NCI-H510A (cell line): Measurements from ENCODE around the gene LARGE1.

Experiments used
- DNase-seq: peaks from one replicate; lab custom pipeline; 2025; lab: John Stamatoyannopoulos, UW

LARGE1 gene

DNA sequence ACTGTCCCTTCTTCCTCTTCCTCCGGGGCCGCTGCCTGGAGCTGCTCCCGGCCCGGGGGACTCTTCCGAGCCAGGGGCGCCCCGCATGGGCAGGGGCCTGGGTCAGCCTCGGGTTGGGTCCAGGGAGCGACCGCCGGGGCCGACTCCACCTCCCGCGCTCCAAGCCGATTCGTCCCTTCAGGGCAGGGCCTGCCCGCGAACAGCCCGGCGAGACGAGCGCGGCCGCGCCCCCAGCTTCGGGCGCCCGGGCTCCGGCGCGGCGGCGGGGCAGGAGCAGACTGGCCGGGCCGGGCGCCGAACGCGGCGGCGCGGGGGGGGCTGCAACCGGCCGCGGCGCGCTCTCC, at the start of gene LARGE1:
TSS of gene LARGE1 (minus strand) at position 280 of the 344 bp plus-strand sequence.
- DNase-seq: no peak

DNA sequence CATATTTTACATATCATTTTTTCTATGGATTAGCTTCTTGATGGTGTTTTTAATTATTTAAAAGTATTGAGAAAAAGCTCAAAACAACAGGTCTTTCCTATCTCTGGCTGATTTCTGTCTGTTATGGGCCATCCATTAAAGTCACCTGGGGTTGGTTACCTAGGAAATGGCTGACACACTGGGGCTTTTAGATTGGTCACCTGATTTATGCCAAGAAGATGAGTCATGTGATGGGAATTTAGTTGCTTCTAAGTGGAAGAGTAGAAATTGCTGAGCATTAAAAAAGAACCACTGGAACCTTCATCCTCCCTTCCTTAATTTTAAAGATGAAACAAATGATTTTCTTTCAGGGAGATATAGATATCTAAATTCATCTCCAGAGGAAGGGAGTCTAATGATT, 48.8 kb upstream of the LARGE1 start:
- DNase-seq: no peak

DNA sequence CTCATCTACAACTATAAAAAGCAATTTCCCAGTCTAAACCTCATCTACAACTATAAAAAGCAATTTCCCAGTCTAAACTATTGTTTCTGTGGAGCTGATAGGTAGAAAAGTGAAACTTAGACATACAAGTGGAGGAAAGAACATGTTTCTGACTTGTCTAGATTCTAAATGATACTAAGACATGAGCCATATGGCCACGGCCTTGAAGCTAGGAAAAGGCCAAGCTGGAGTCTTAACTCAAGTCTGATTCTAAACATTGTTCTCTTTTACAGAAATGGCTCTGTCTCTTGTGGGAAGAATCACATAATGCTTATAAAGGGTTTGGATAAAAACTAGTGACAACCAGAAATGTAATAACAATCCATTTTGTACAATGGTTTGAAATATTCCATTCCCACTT, 43.8 kb upstream of the LARGE1 start:
- DNase-seq: no peak

DNA sequence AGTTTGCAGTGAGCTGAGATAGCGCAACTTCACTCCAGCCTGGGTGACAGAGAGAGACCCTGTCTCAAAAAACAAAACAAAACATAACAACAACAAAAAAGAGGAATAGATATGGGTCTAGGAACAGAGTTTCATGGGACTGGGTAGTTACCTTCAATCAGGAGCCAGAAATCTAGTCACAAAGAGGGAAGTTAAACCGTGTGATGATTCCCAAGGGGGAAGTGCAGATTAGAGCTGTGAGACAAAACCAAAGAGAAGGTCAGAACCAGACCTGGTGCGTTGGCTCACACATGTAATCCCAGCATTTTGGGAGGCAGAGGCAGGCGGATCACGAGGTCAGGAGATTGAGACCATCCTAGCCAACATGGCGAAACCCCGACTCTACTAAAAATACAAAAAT, 42.1 kb upstream of the LARGE1 start:
- no peak for DNase-seq

DNA sequence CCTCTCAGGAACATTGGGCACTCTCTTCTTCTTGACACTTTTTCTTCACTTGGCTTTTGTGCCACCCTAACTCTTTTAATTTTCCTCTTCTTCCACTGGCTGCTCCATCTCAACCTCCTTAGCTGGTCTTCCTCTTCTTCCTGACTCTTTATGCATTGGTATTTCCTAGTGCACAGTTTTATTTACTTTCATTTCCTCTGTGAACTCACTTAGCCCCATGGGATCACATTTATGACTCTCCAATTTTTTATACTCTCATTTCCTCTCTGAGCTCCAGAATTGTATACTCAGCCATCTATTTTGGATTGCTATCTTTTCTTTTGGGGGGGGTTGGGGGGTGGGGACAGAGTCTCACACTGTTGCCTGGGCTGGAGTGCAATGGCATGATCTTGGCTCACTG, 38.5 kb upstream of the LARGE1 start:
- DNase-seq: no peak

DNA sequence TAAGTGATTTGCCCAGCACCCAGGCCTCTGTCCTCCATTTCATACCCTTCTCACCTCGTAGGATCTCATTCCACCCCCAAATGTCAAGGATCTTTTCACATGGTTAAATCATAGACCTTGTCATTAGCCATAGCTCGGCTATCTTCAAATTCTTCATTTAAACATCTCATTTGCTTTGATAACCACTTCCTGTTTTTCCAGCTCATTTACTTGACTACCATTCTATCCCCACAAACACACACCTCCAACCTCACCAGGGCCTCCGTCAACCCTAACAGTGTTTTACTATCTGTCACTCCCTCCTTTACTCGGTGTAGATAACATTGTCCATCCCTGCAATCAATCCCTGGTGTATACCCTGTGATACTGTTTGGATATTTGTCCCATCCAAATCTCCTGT, 36.8 kb upstream of the LARGE1 start:
- DNase-seq: no peak

DNA sequence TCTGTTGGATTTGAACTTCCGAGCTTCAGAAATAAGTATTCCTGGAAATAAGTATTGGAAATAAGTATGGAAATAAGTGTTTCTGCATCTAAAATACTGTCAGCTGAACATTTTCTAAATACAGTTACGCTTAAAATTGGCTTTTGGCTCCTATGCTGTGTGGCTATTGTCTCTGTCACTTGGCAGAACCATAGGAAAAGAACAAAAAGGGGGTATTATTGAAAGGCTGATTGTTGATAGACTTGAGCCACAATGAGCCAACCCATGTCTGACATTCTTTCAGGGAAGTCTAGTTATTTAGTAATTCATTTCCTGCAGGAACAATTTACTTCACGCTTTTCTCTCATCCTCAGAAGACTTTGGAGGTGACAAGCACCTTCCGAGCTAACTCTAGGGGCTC, 32.5 kb upstream of the LARGE1 start:
- no peak for DNase-seq

DNA sequence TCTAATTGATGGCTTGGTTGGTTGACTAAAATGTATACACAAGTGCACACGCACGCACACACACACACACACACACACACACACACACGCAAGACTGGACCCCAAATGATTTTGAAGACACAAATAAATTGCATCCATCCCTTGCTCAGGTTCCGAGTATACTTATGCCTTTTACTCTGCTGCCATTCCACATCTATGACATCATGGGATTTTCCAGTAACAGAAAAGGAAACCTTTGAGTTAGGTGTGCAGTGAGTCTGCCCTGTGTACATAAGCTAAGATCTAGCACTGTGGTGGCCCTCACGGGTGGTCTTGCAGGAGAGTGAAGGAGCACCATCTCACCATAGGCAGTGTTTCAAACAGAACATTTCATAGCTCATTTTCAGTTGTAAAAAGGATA, 20.5 kb upstream of the LARGE1 start:
- DNase-seq: no peak

DNA sequence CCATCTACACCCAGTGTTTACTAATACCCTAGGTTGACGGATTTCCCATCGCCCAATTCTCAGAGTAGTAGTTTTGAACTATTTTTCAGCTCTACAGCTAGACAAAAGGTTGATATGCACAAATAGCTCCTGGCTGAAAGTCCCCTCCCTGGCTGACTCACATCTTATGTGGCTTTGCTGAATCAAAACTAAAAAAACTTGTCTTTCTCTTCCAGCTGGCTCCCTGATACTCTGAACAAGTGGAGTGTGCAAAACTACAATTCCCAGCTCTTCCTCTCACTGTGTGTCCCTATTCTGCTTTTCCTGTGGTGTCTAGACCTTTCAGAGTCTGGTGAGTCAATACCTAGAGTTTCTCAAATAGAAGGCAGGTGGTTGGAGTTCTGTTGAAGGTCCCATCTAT, 12.7 kb upstream of the LARGE1 start:
- no peak for DNase-seq

DNA sequence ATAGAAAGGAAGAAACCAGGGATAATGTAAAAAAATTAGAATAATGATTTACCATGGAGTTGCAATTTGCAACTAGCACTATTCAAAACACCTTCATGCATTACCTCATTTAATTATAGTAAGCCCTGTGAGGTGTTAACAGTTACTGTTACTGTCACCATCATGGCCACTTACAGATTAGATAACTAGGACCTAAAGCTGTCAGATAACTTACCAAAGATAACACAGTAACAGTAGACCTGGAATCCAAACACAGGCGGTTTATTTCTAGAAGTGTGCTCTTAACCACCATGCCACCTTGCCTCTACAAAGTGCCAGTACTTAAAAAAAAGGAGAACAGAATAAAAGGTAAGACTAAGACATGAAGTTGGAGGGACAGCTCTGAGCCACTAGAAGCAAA, 11.1 kb upstream of the LARGE1 start:
- DNase-seq: no peak

DNA sequence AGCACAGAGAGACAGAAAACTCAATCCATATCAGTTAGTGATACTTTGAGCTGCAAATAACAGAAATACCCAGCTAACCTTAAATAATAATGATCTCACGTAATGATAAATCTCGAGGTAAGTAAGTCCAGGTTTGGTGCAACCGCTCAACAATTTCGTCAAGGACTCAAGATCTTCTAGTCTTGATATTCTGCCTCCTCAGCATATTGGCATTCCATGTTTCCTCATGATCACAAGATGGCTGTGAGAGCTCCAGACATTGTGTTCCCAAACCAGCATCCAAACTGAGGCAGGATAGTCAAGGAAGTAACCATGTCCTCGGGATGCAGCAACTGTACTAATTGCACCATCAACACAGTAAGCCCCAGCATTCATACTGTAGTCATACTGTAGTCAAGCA, 7.5 kb upstream of the LARGE1 start:
- no peak for DNase-seq

DNA sequence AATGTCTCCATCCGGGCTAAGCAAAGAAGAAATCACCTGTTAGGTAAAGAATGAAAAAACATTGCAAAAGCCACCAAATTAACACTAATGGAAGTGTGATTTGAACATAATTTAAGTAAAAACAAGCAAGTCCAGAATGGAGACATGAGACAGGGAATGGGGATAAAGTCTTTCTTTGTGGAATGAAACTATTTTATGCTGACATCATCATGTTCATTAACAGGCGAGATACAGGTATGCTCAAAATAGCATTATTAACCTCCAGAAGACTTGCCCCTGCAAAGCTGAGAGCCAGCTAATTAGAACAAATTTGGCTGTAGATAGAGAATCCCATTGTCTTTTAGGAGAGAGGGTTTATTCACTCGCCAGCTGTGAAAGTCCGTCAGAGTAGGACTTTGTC, 4.9 kb upstream of the LARGE1 start:
- no peak for DNase-seq

DNA sequence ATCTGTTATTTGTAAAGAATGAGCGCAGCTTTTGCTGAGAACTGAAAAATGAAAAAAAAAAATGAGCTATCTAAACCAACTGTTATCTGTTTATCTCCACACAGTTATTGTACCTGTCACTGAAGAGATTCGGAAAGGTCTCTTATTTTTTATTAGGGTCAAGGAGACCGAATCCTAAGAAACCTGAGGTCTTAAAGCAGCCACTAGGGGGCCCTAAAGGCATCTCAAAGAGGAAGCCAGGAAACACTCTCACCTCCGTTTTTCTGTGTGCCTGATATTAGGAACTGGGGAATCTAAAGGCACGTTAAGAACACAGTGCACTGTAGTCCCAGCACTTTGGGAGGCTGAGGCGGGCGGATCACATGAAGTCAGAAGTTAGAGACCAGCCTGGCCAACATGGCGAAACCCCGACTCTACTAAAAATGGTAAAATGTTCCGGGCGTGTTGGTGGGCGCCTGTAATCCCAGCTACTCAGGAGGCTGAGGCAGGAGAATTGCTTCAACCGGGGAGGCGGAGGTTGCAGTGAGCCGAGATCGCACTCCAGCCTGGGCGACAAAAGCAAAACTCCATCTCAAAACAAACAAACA, 3.5 kb upstream of the LARGE1 start:
- no peak for DNase-seq

DNA sequence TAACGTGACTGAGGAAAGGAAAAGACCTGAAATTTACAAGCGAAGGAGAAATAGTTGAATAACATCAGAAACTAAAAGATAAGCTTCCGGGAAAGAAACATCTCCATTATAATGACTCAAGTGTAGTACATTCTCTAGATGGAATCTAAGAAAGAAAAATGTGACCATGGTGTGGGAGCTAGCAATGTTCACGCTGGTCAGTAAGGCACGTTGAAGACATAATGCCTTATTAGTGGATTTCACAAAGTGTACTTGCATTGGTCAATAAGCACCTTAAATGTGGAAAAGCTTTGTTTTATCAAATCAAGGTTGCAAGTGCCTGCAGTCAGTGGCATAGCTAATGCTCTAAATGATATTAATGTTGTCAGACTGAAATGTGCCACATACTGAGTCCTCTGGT, 2.8 kb upstream of the LARGE1 start:
- DNase-seq: no peak

DNA sequence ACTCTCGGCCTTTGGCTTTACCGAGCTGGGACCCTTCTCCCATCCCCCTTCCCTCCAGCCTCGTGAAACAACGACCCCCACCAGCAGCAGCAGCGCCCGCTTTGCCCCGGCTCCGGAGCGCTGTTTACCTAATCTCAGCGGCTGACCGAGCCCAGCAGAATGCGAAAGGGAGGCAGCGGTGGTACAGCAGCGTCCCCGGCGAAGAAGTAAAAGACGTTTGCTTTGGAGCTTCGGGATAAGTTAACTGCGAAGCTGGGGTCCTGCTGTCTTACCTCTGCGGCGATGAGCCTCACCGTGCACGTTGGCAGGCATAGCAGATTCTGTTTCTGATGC, 2.0 kb upstream of the LARGE1 start:
- DNase-seq: no peak

DNA sequence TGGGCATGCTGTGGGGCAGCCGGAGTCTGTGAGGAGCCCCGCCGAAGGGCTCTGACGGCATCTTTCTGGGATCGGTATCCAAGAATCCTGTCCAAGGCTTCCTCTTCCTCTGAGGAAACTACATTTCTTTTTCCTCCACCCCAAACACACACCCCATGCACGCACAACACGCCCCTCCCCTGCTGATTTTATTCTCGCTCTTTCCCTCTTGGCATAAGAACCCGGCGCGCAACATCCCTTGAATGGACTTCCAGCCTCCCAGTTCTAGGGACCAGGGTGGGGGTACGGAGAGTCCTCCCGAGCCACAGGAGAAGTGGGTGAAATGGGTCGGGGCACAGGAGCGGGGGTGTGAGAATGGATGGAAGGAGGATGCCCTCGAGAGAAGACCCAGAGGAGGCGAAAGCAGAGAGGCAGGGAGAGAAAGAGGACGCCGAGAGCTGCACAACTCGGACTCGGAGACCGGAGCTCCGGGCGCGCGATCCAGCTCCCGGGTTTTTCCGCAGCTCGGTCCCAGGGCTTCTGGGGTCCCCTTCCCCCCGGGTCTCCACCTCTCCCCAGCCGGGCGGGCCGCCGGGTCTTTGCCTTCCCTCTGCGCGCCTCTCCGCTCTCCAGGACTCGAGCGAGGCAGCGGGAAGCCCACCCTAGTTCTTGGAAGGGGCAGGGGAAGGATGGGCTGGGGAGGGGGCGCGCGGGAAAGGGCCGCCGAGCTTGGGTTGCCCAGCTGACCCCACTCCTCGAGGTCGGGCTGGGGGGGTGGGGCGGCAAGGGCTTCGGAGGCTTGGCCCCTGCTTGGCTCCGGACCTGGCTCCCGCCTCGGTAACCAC, 1.5 kb upstream of the LARGE1 start:
- DNase-seq: peak; percentile 30

DNA sequence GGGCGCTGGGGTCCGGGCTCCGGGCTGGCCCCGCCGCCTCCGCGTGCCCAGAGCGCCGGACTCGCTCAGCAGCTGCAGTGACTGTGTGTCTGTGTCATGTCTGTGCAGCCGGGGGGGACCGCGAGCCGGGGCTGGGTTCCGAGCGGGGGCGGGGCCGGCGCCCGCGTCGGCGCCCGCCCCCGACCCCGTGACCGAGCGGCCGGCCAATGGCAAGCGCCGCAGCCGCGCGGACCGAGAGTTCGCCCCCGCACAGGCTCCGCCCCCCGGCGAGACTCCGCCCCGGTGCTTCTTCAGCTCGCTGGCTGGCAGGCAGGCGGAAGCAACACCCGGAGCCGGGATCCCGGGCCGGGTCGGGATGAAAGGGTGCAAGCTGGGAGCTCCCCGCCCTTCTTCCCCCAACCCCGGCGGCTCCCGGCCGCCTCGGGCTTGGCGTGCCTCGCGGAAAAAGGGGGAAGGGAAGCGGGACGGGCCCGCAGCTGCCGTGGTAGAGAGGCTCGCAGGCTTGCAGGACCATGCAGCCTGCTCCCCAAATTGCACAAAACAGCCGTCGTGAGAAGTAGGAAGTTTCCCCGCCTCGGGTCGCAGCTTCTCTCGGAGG, 750 bp upstream of the LARGE1 start:
- peak; percentile 77 for DNase-seq

DNA sequence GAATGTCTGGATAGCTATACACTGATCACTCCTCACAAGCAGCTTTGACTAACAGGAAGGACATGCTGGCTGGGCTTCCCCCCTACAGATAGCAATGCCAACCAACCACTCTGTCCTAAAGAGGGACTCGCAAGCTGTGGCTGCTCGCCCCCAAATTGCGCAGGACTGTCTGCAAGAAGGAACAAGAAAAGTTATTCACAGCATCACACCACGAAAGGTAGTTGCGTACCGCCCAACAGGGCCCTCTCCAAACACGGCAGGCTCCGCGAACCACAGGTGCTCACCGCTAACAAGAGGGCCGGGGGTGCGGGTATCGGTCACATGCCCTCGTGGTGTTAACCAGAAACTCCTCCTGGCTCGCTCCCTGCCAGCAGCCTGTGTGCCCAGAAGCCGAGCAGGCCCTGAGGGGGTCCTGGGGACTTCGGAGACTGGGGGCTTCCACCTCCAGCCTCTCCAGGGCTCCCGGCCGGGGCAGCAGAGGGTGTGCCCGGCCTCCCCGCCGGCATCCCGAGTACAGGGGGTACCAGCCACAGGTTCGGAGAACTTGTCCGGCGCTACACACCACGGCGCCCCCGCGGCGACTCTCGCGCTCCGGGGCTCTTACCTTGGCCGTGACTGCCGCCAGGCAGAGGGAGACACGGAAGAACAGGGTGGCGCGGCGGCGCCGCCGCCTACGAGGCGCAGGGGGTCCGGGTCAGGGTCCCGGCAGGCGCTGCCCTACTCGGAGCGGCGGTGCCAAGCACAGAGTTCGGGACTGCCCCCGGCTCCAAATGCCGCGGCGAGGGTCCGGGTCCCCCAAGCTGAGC, 682 bp downstream of the LARGE1 start:
- no peak for DNase-seq

DNA sequence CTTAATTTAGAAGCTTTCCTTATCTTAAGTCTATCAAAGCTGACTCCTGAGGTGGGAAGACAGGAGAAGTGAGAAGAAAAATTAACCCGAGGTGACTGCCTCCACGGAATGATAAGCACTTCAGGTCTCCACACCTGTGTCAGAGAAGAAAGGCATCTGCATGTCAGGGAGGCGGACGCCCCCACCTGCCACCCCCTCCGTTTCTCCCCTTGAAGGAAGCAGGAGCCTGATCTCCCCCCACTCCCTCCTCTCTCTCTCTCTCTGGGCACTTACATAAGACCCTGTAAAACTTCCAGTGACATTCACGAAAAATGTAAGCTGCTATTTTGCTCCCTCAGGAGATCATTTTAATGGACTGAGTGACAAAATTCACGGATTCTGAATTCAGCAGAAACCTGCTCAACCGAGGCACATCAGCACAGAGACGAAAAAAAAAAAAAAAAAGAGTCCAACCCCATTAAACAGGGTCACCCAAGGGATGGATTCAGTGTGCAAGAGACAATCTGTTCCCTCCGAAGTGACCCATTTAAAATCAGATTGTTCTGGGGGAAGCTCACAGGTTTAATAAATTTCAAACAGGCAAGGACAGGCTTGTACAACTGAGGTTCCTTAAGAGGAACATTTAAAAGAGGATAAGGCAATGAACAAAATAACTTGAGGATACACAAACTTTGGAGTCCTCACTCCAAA, 1.5 kb downstream of the LARGE1 start:
- no peak for DNase-seq

DNA sequence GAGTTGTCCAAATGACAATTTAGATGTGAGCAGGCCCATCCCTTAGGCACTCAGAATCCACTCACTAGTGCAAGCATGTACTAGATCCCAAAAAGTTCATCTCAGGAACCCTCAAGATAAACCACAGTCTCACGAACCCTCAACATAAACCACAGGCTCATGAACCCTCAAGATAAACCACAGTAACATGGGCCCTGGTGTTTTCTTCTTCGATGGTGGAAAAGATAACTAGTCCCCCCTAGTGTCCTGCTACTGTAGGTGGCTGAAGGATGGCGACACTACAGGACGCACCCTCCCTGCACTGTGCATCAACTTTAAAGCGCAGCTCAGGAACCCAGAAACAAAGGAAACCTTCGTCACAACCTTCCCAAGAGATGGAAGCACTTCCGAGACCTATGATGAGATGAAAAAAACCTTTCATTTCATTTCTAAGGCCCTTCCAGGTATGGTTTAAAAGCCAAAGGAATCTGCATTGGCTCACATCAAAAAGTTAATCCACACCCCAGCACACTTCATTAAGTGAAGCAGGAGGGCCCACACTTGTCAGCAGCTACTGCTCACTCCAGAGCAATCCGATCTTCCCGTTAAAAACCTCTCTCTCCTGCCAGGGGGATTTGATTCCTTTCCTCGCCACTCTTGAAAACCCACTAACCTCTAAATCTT, 2.4 kb downstream of the LARGE1 start:
- no peak for DNase-seq

DNA sequence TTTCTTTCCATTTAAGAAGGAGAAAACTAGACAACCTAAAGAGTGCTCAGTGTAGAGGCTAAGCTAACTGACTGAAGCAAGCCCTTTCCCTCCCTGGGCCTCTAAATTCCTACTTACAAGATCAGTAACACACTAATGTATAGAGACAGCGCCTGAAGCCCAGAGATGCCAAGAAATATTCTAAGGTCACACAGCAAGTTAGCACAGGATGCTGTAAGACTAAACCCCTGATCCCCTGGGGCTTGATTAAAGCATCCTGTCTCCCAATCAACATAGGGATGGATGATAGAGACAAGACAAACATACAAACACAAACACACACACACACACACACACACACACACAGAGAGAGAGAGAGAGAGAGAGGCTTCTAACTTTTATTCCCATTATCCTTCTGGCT, 5.6 kb downstream of the LARGE1 start:
- DNase-seq: no peak

DNA sequence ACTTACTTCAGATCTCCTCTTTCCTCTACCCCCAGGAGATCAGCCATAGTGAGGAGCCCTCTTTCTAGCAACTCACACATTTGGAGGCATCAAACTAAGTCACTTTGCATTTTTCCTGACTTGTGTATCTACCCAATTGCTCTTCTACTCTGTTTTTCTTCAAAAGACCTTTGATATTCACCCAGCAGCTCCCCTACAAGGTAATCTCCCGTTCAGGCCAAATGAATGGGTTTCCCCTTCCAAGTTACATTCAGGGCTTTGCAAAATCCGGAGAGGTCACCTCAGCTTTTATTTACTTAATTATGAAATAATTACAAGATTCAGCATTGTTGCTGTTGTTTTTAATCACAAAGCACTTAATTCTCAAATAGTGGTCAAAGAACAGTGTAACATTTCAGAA, 6.1 kb downstream of the LARGE1 start:
- no peak for DNase-seq
